Left ventricle myocardium inferior (tissue), 1 donor: ENCODE measurements around the gene PPDPF. TPM values are rescaled to one million over a fixed set of nuclear protein-coding genes. Genes with fewer than 3 reads are reported as not detected.

Experiments
- DNase-seq: peaks from one replicate; pipeline ENCODE4 v3.0.0-alpha.2; 2020
- H3K27ac ChIP-seq: fragments of 200-600 bp; replicated peaks from 2 replicates; pipeline ENCODE4 v1.8.0; 2021
- H3K27me3 ChIP-seq: fragments of 200-600 bp; 2 replicates; pipeline ENCODE4 v1.8.0; 2021; ENCODE audit warnings: low read depth
- H3K36me3 ChIP-seq: fragments of 200-600 bp; 2 replicates; pipeline ENCODE4 v1.8.0; 2021
- H3K4me1 ChIP-seq: fragments of 200-600 bp; 2 replicates; pipeline ENCODE4 v1.8.0; 2021
- H3K4me3 ChIP-seq: fragments of 200-600 bp; 2 replicates; pipeline ENCODE4 v1.8.0; 2021; ENCODE audit warnings: mild to moderate bottlenecking, moderate library complexity
- H3K9me3 ChIP-seq: fragments of 200-600 bp; replicated peaks from 2 replicates; pipeline ENCODE4 v1.8.0; 2021
- intact Hi-C: fragments of 100-400 bp; cut with micrococcal nuclease; formaldehyde crosslinking; loops from one replicate; pipeline ENCODE4 v1.11.0; 2022
- total RNA-seq: library from RNA; stranded (reverse); fragmentation: NEBNext Ultra II Directional; extraction: Animal tissue kit (Norgen Biotek cat#: 25700); gene quantifications from one replicate; pipeline ENCODE4 v1.2.1, GENCODE V29; 2021
- TF ChIP-seq, protein P1 (sequence below): fragments of 200-600 bp; IDR thresholded peaks from 2 replicates; pipeline ENCODE4 v1.8.0; 2021; ENCODE audit warnings: antibody characterized with exemption, mild to moderate bottlenecking, borderline replicate concordance
- donor health status: DM: no; HTN: yes; CAD: no; lungs with severe emphysema.

Gene PPDPF
- total RNA-seq, 1 donor from 2014 or later, result 371 TPM

DNA sequence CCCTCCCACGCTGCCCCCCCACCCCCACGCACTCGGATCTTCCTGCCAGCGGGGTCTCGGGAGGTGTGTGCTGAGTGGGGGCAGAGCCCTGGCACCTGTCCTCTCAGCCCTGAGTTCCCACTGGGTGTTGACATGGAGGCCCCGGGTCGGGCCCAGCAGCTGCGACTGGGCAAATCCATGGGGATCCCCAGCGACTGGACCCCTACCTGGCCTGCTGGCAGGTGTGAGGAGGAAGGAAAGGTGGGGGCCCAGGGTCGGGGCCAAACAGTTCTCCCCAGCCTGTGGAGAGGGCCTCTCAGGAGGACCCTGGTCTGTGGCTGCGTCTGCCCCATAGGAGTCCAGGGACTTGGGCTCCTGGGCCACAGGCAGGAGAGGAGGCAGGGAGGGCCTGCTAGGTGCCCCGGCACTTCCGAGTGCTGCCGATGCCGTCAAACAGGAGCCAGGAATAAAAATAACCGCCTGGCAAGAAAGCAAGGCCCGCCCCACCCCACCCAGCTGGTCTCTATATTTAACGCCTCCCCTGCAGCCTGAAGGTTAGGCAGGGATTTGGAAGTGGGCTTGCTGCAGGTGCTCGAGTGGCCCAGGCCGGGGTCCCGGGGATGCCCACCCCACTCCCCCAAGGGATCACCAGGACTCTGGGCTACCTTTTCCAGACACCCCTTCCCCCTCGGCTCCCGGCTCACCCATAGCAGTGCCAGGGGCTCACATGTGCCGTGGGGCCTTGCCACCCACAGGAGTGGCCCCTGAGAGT lies 20.2 kb upstream of the PPDPF start:
- Histone ChIP-seq H3K27ac (peak overlapping the region; percentile 94), H3K36me3 (peaks cover 6% of the 10 kb centered on the region), H3K4me3 (peak overlapping the region; percentile 77), H3K9me3 (peaks cover 14% of the 10 kb centered on the region), H3K27me3 (peaks cover 82% of the 10 kb centered on the region), H3K4me1 (peaks cover 64% of the 10 kb centered on the region)
- intact Hi-C loops, result no loop called here
- no peak for DNase-seq
- TF ChIP-seq, protein P1, sequence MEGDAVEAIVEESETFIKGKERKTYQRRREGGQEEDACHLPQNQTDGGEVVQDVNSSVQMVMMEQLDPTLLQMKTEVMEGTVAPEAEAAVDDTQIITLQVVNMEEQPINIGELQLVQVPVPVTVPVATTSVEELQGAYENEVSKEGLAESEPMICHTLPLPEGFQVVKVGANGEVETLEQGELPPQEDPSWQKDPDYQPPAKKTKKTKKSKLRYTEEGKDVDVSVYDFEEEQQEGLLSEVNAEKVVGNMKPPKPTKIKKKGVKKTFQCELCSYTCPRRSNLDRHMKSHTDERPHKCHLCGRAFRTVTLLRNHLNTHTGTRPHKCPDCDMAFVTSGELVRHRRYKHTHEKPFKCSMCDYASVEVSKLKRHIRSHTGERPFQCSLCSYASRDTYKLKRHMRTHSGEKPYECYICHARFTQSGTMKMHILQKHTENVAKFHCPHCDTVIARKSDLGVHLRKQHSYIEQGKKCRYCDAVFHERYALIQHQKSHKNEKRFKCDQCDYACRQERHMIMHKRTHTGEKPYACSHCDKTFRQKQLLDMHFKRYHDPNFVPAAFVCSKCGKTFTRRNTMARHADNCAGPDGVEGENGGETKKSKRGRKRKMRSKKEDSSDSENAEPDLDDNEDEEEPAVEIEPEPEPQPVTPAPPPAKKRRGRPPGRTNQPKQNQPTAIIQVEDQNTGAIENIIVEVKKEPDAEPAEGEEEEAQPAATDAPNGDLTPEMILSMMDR, result no peak

DNA sequence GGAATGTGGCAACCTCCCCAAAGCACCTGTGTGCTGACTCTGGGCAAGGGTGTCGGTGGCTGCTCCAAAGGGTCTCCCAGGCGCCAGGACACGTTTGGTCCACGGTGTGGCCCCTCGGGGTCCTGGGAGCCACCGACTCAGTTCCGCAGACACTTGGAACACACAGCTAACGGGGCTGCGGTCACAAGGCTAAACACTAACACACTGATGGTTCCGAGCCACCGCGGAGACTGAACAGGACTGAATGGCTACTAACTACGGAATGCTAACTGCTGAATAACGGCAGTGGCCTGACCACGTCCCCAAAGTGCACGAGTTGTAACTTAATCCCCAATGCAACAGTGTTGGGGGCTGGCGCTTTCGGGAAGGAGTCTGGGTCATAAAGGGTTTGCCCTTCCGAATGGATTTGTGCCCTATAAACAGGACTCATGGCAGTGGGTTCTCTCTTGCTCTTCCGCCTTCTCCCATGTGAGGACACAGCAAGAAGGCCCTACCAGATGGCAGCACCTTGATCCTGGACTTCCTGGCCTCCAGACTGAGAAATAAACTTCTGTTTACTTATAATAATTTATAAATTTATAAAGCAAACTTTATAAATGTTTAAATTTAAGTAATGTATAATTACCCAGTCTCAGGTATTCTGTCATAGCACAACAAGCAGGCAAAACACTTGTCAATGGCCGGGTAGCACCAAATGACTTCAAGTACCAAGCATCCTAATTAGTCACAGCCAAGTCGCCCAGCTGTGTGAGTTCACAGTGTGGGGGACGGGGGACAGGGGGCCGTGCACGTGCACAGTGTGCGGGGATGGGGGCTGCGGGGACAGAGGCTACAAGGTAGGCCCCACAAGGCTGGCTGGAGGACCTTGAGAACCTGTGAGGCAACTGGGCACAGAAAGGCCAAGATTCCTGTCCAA lies 19.4 kb upstream of the PPDPF start:
- intact Hi-C loops, result no loop called here
- H3K9me3 ChIP-seq, result peaks cover 22% of the 10 kb centered on the region
- peaks cover 78% of the 10 kb centered on the region for H3K27me3 ChIP-seq
- peaks cover 56% of the 10 kb centered on the region for H3K4me1 ChIP-seq
- no peak for DNase-seq
- TF ChIP-seq, protein P1, result no peak
- peak overlapping the region; percentile 94 for H3K27ac ChIP-seq
- peak overlapping the region; percentile 23 for H3K4me3 ChIP-seq
- H3K36me3 ChIP-seq, result no peaks in the 10 kb centered on the region

DNA sequence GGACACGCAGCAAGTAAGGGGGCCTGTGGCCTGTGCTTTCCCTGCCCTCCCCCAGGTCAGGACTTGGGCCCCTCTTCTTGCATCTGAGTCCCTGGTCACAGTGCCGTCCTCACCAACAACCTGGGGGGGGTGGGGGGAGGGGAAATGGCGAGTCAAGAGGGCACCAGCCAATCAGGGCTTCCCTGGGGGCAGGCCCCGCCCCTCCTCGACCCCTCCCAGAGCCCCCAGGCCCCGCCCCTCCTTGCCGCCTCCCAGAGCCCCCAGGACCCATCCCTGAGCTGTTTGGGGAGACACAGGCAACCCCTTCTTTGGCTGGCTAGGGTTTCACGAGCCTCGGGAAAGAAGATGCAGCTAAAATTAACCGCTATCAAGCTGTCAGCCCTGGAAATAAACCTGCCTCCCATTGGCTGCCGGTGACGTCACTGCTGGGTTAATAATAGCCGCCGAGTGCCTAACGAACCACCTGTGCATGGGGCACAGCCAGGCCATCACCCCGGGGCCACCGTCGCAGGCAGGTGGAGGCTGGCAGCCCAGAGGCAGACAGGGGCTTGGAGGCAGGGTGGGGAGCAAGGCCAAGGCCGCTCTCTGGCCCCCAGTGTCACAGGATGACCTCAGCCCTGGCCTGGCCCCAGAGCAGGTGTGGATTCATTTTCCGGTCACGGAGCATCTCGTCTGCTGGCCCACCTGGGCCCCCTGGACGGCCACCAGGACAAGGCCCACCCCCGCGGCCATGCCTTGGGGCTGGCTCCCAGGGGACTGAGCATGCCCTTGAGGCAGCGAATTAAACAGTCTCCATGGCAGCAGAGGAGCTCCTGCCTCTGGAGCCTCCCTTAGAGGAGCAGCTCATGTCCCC lies 18.5 kb upstream of the PPDPF start:
- peak overlapping the region; percentile 94 for H3K27ac ChIP-seq
- H3K9me3 ChIP-seq, result peaks cover 23% of the 10 kb centered on the region
- H3K4me3 ChIP-seq, result peak overlapping the region; percentile 23
- intact Hi-C loops, result no loop called here
- DNase-seq, result peak; percentile 81
- TF ChIP-seq, protein P1, result no peak
- H3K27me3 ChIP-seq, result peaks cover 71% of the 10 kb centered on the region
- H3K4me1 ChIP-seq, result peaks cover 48% of the 10 kb centered on the region
- no peaks in the 10 kb centered on the region for H3K36me3 ChIP-seq

GRCh38 chr20:63502671-63503172 lies 17.8 kb upstream of the PPDPF start:
- intact Hi-C loops, result no loop called here
- H3K9me3 ChIP-seq, result peaks cover 23% of the 10 kb centered on the region
- no peak overlapping the region for H3K4me3 ChIP-seq
- TF ChIP-seq, protein P1, result no peak
- peaks cover 64% of the 10 kb centered on the region for H3K27me3 ChIP-seq
- peak overlapping the region; percentile 94 for H3K27ac ChIP-seq
- H3K36me3 ChIP-seq, result no peaks in the 10 kb centered on the region
- peaks cover 47% of the 10 kb centered on the region for H3K4me1 ChIP-seq
- DNase-seq, result no peak

DNA sequence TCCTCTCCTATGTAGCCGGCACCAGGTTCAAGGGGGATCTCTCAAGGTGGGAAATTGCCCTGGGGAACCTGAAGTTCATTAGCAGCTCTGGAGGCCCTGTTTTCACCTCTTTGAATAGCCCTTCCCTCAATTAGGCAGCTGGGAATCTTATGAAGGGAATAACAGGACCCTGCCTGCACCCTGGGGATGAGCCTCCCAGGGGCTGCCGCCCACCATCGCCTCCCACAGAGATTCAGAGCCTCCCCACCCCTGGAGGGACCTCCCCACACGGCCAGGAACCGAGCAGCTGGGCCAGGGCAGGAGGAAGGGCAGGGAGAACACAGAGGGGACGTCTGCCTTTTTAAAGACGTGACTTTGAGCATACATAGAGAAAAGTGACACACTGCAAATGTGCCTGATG lies 17.0 kb upstream of the PPDPF start:
- H3K27me3 ChIP-seq, result peaks cover 62% of the 10 kb centered on the region
- peak overlapping the region; percentile 5 for H3K27ac ChIP-seq
- no peak for DNase-seq
- no peak overlapping the region for H3K4me3 ChIP-seq
- peaks cover 39% of the 10 kb centered on the region for H3K4me1 ChIP-seq
- H3K9me3 ChIP-seq, result peaks cover 23% of the 10 kb centered on the region
- intact Hi-C loops, result no loop called here
- TF ChIP-seq, protein P1, result no peak
- H3K36me3 ChIP-seq, result no peaks in the 10 kb centered on the region
